K562 (cell line): ENCODE measurements around the gene C2orf76. TPM values are rescaled to one million over a fixed set of nuclear protein-coding genes. Genes with fewer than 3 reads are reported as not detected.

Experiments used
- ATAC-seq: fragments of 200-7000 bp; cut with Tn5 transposase; 3 replicates; pipeline ENCODE4 v1.9.1; 2020; ENCODE audit warnings: moderate library complexity
- BruUV-seq: library from RNA; stranded (reverse); fragments of 400-500 nt; replicated peaks from 2 replicates; lab custom pipeline; 2021; lab: Mats Ljungman, UMichigan
- CTCF ChIA-PET: fragments of 300-600 bp; formaldehyde crosslinking; extraction: SDS; loops from one replicate; lab custom pipeline; 2021; ENCODE audit warnings: low intra/inter-chr PET ratio; lab: Yijun Ruan, JAX
- POLR2A ChIA-PET: fragments of 300-600, 350-650 bp; sonication (Branson Sonifier 250); formaldehyde crosslinking; extraction: SDS; loops from one replicate; lab custom pipeline; 2021; ENCODE audit warnings: antibody characterized with exemption, inconsistent platforms; lab: Yijun Ruan, JAX
- DNase-seq, 4 experiments: peaks; one replicate each; pipeline versions ENCODE4 v3.0.0 to v3.0.0-alpha.2; 2011 to 2018; ENCODE audit warnings: low spot score in 3 of 4, mixed read lengths in 3 of 4; ENCODE audit errors: extremely low read depth in 1 of 4
- FAIRE-seq: peaks from 2 replicates; lab custom pipeline; 2011; peaks lifted over from hg19 to GRCh38; lab: Jason Lieb, UNC
- H2AFZ ChIP-seq: 2 replicates; pipeline ENCODE4 v1.6.0; 2011; ENCODE audit warnings: low read depth, low read length, control low read depth, inconsistent platforms
- H3K27ac ChIP-seq: fragments of 200-600 bp; 3 replicates; pipeline ENCODE4 v1.8.0; 2011; ENCODE audit warnings: low read depth, mild to moderate bottlenecking, control low read depth, inconsistent platforms, low read length, moderate library complexity, mixed read lengths; ENCODE audit errors: extremely low read depth
- H3K27me3 ChIP-seq, 2 experiments: fragments of 300-600 bp in 1 of 2; 2 replicates in 1 of 2; 3 replicates in 1 of 2; pipeline versions ENCODE4 v1.6.0 to v1.8.0; 2011; ENCODE audit warnings: inconsistent platforms in 2 of 2, low read length in 2 of 2, mild to moderate bottlenecking in 1 of 2, mixed read lengths in 1 of 2, moderate library complexity in 1 of 2; ENCODE audit not compliant: control insufficient read depth in 2 of 2, insufficient read depth in 2 of 2
- H3K36me3 ChIP-seq: fragments of 300-600 bp; 3 replicates; pipeline ENCODE4 v1.8.0; 2011; ENCODE audit warnings: mild to moderate bottlenecking, low read length, inconsistent platforms; ENCODE audit not compliant: control insufficient read depth, insufficient read depth
- H3K4me1 ChIP-seq, 2 experiments: fragments of 200-600 bp in 1 of 2; replicated peaks in 1 of 2; 2 replicates in 1 of 2; 3 replicates in 1 of 2; pipeline versions ENCODE4 v1.5.1 to v1.8.0; 2011; ENCODE audit warnings: inconsistent platforms in 2 of 2, low read length in 2 of 2, mild to moderate bottlenecking in 1 of 2, mixed read lengths in 1 of 2, moderate library complexity in 1 of 2; ENCODE audit not compliant: control insufficient read depth in 2 of 2, insufficient read depth in 2 of 2
- H3K4me2 ChIP-seq: 2 replicates; pipeline ENCODE4 v1.6.1; 2011; ENCODE audit warnings: low read length, control low read depth, inconsistent platforms, mixed read lengths; ENCODE audit not compliant: insufficient read depth
- H3K4me3 ChIP-seq: fragments of 200-600 bp; sonication (generic), shearing (Covaris generic); 2 replicates; pipeline ENCODE4 v1.5.1; 2016; ENCODE audit warnings: control low read depth, inconsistent platforms
- H3K79me2 ChIP-seq: fragments of 200-600 bp; 3 replicates; pipeline ENCODE4 v1.8.0; 2011; ENCODE audit warnings: low read length, inconsistent platforms; ENCODE audit not compliant: control insufficient read depth, insufficient read depth
- H3K9ac ChIP-seq, 2 experiments: 2 replicates each; pipeline versions ENCODE4 v1.6.0 to v1.6.1; 2011; ENCODE audit warnings: low read depth in 2 of 2, low read length in 2 of 2, control low read depth in 1 of 2, inconsistent platforms in 1 of 2, mild to moderate bottlenecking in 1 of 2, mixed read lengths in 1 of 2; ENCODE audit not compliant: insufficient read depth in 1 of 2
- H3K9me1 ChIP-seq: one replicate; pipeline ENCODE4 v1.6.0; 2011; ENCODE audit warnings: inconsistent platforms, mild to moderate bottlenecking, low read length, moderate library complexity; ENCODE audit not compliant: control insufficient read depth, insufficient read depth
- H3K9me3 ChIP-seq: replicated peaks from 2 replicates; pipeline ENCODE4 v1.5.1; 2011; ENCODE audit warnings: low read depth, low read length, inconsistent platforms; ENCODE audit not compliant: control insufficient read depth, insufficient read depth
- H4K20me1 ChIP-seq: replicated peaks from 2 replicates; pipeline ENCODE4 v1.6.1; 2011; ENCODE audit warnings: low read length, inconsistent platforms, mixed read lengths; ENCODE audit not compliant: control insufficient read depth, insufficient read depth
- ATF6 ChIP-seq: sonication (generic); formaldehyde crosslinking; IDR thresholded peaks from 2 replicates; pipeline ENCODE4 v1.4.0; 2020; ENCODE audit warnings: mild to moderate bottlenecking, missing genetic modification reagents
- BCOR ChIP-seq: fragments of 450-650 bp; IDR thresholded peaks from 2 replicates; pipeline ENCODE4 v1.6.1; 2016
- CHD2 ChIP-seq: IDR thresholded peaks from 2 replicates; pipeline ENCODE4 v1.6.1; 2011; ENCODE audit warnings: low read depth, low read length
- EGR1 ChIP-seq: fragments of 450-650 bp; conservative IDR thresholded peaks from 2 replicates; pipeline ENCODE4 v1.6.1; 2017; ENCODE audit warnings: mild to moderate bottlenecking
- HINFP ChIP-seq: fragments of 450-650 bp; conservative IDR thresholded peaks from 2 replicates; pipeline ENCODE4 v1.6.1; 2016; ENCODE audit warnings: missing genetic modification characterization, low read depth, mild to moderate bottlenecking, control low read depth, missing compliant biosample characterization
- HSF4 ChIP-seq: fragments of 250-450 bp; sonication (Bioruptor Pico); IDR thresholded peaks from 2 replicates; pipeline ENCODE4 v2.1.2; 2022; ENCODE audit warnings: mild to moderate bottlenecking, moderate library complexity, borderline replicate concordance
- KDM5B ChIP-seq: fragments of 200-600 bp; sonication (generic); IDR thresholded peaks from 2 replicates; pipeline ENCODE4 v1.6.1; 2012; ENCODE audit warnings: low read depth, mild to moderate bottlenecking, moderate library complexity, low read length, control low read depth, inconsistent platforms; ENCODE audit not compliant: insufficient replicate concordance
- KHSRP ChIP-seq: fragments of 450-650 bp; IDR thresholded peaks from 2 replicates; pipeline ENCODE4 v1.6.1; 2017
- MLLT1 ChIP-seq, 2 experiments: fragments of 450-650 bp; IDR thresholded peaks; 2 replicates each; pipeline ENCODE4 v1.6.1; 2016
- MTA2 ChIP-seq: fragments of 450-650 bp; IDR thresholded peaks from 2 replicates; pipeline ENCODE4 v1.6.1; 2016; ENCODE audit warnings: low read depth
- MYNN ChIP-seq, 2 experiments: sonication (generic); formaldehyde crosslinking in 1 of 2; IDR thresholded peaks; 2 replicates each; pipeline versions ENCODE4 v1.5.0 to v1.6.1; 2016 to 2020; ENCODE audit warnings: antibody characterized with exemption in 1 of 2, missing genetic modification reagents in 1 of 2
- PHF20 ChIP-seq: fragments of 450-650 bp; IDR thresholded peaks from 2 replicates; pipeline ENCODE4 v1.6.1; 2018; ENCODE audit not compliant: partially characterized antibody
- RBM25 ChIP-seq: fragments of 200-400 bp; formaldehyde crosslinking; IDR thresholded peaks from 2 replicates; pipeline ENCODE4 v1.6.1; 2018; ENCODE audit warnings: low read length, low read depth, moderate library complexity; ENCODE audit not compliant: severe bottlenecking
- SNRNP70 ChIP-seq: fragments of 200-400 bp; formaldehyde crosslinking; optimal IDR thresholded peaks from 2 replicates; pipeline ENCODE3; 2017; ENCODE audit warnings: low read depth, low read length
- TCFL5 ChIP-seq: fragments of 250-450 bp; sonication (Bioruptor Pico); conservative IDR thresholded peaks from 2 replicates; pipeline ENCODE4 v1.6.1; 2021; ENCODE audit warnings: mild to moderate bottlenecking, moderate library complexity, matching md5 sums
- ZC3H4 ChIP-seq: sonication (generic); formaldehyde crosslinking; IDR thresholded peaks from 2 replicates; pipeline ENCODE4 v1.9.0; 2021; ENCODE audit warnings: missing genetic modification reagents, borderline replicate concordance
- ZKSCAN1 ChIP-seq: fragments of 150-350 bp; IDR thresholded peaks from 2 replicates; pipeline ENCODE4 v1.6.1; 2016; ENCODE audit warnings: low read depth, low read length
- ZNF316 ChIP-seq: fragments of 450-650 bp; IDR thresholded peaks from 2 replicates; pipeline ENCODE4 v1.6.1; 2016
- ZNF444 ChIP-seq: fragments of 250-450 bp; sonication (Bioruptor Pico); IDR thresholded peaks from 2 replicates; pipeline ENCODE4 v1.4.0; 2020; ENCODE audit warnings: mild to moderate bottlenecking, moderate library complexity
- WGBS: fragments of 100-300 bp; shearing (Covaris generic); methylation state at CpG from one replicate; pipeline ENCODE4 v1.1.6; 2016; ENCODE audit warnings: low coverage, mixed read lengths; ENCODE audit not compliant: insufficient coverage; ENCODE audit errors: missing lambda C conversion rate; 5-methylcytosine and 5-hydroxymethylcytosine counted together
- in situ Hi-C: fragments of 300-500 bp; cut with MboI; formaldehyde crosslinking; loops from 4 replicates; pipeline ENCODE4 v1.15.0; 2018; ENCODE audit warnings: inconsistent platforms, mixed read lengths
- intact Hi-C: fragments of 100-400 bp; cut with micrococcal nuclease; formaldehyde crosslinking; loops from 2 replicates; pipeline ENCODE4 v1.14.2; 2022
- polyA plus RNA-seq, 8 experiments: library from polyadenylated mRNA; depleted of rRNA in 4 of 8; stranded (reverse) in 5 of 8; unstranded in 3 of 8; fragments of >200 nt; fragmentation: Nextera tagmentation in 2 of 8; fragmentation: Illumina TruSeq in 1 of 8; extraction: Ambion mirVana in 2 of 8; extraction: Trizol in 1 of 8; gene quantifications; 2 replicates each; pipeline versions ENCODE4 v1.2.1 to v1.2.3, GENCODE V29; 2011 to 2014; ENCODE audit warnings: inconsistent platforms in 1 of 8, missing spikeins in 1 of 8
- total RNA-seq, 7 experiments: library from RNA; depleted of rRNA in 6 of 7; stranded (reverse); fragments of >200 nt in 6 of 7; fragmentation: Illumina TruSeq in 2 of 7; extraction: Trizol in 2 of 7; gene quantifications; 2 replicates each; pipeline versions ENCODE4 v1.2.1 to v1.2.3, GENCODE V29; 2011 to 2021; ENCODE audit warnings: low replicate concordance in 1 of 7

Gene C2orf76
- total and polyA plus RNA-seq, 9 of the 15 experiments (the other 6 are each of a cell fraction or from before 2014, with no cell fraction given), result 4.8 to 26.2 (median 14.5) TPM

- ATAC-seq, result no peak
- H3K4me2 ChIP-seq, result no peak overlapping the region
- CTCF ChIA-PET, result no interaction called here
- H3K79me2 ChIP-seq, result no peaks in the 10 kb centered on the region
- 86% methylated on average over 14 of the region's 14 CpGs for WGBS
- H3K27me3 ChIP-seq, result no peaks in the 10 kb centered on the region
- H2AFZ ChIP-seq, result no peak overlapping the region
- H3K9ac ChIP-seq, result no peak overlapping the region
- no peak for FAIRE-seq
- intact Hi-C loops (no loop called here), in situ Hi-C loops (no loop called here)
- no peaks in the 10 kb centered on the region for H3K4me1 ChIP-seq
- POLR2A ChIA-PET, result interaction anchor here (0.7 kb wide), 1 partner anchor 21 kb away, joined by 3 read pairs; no protein-coding TSS in a partner anchor
- H3K9me3 ChIP-seq, result no peaks in the 10 kb centered on the region
- no peaks in the 10 kb centered on the region for H3K9me1 ChIP-seq
- H3K36me3 ChIP-seq, result peaks cover 76% of the 10 kb centered on the region
- H4K20me1 ChIP-seq, result no peaks in the 10 kb centered on the region; the same call in 1 of the 2 replicates
- no peak overlapping the region for H3K27ac ChIP-seq
- no peak overlapping the region for H3K4me3 ChIP-seq
- BruUV-seq, result no TSS peak
- DNase-seq, result no peak
- TF ChIP-seq MYNN (IDR thresholded peaks at IDR 0.05) (no peak), MYNN (CRISPR knock-in tag; IDR thresholded peaks at IDR 0.05) (no peak), CHD2 (no peak), MTA2 (no peak), RBM25 (peak; percentile 52), ZNF444 (CRISPR knock-in tag) (no peak), KHSRP (no peak), KDM5B (no peak), EGR1 (no peak), ZC3H4 (CRISPR knock-in tag) (no peak), TCFL5 (no peak), HSF4 (CRISPR knock-in tag) (no peak), ATF6 (no peak), PHF20 (no peak), MLLT1 (IDR thresholded peaks at IDR 0.05) (no peak), ZNF316 (no peak), HINFP (no peak), SNRNP70 (no peak), BCOR (peak; percentile 33; the same call in 1 of the 2 replicates), ZKSCAN1 (peak; percentile 52; the same call in 1 of the 2 replicates)
These were observed 112.7 kb downstream of the C2orf76 start for GRCh38 chr2:119253760-119254600.
